Psoas muscle (tissue), 8 donors: ENCODE data around the gene PROC. TPM values are rescaled to one million over a fixed set of nuclear protein-coding genes. Genes with fewer than 3 reads are reported as not detected.

ENCODE experiments used
- ATAC-seq, 4 donors: fragments of 200-7000 bp; cut with Tn5 transposase; one replicate each; pipeline ENCODE4 v1.9.1; 2020; ENCODE audit warnings: moderate library complexity in 3 of 4, mild to moderate bottlenecking in 2 of 4
- DNase-seq, 2 donors: peaks; one replicate each; pipeline ENCODE4 v3.0.0-alpha.2; 2020
- H3K27ac ChIP-seq: fragments of 200-600 bp; one replicate; pipeline ENCODE4 v1.8.0; 2022
- H3K27me3 ChIP-seq, 3 donors: fragments of 200-600 bp in 1 of 3; one replicate each; pipeline versions ENCODE4 v1.6.1 to v1.8.0; 2013 to 2022; ENCODE audit warnings: low read length in 2 of 3, mild to moderate bottlenecking in 2 of 3, moderate library complexity in 1 of 3; ENCODE audit not compliant: insufficient read depth in 3 of 3
- H3K36me3 ChIP-seq, 2 donors: fragments of 200-600 bp in 1 of 2; one replicate each; pipeline versions ENCODE4 v1.6.1 to v1.8.0; 2013 to 2022; ENCODE audit warnings: low read depth in 1 of 2, mild to moderate bottlenecking in 1 of 2, moderate library complexity in 1 of 2; ENCODE audit not compliant: insufficient read depth in 1 of 2
- H3K4me1 ChIP-seq: fragments of 200-600 bp; one replicate; pipeline ENCODE4 v1.8.0; 2022
- H3K4me3 ChIP-seq: fragments of 200-600 bp; one replicate; pipeline ENCODE4 v1.8.0; 2022; ENCODE audit warnings: mild to moderate bottlenecking
- H3K9me3 ChIP-seq: fragments of 200-600 bp; one replicate; pipeline ENCODE4 v1.8.0; 2022
- CTCF ChIP-seq: fragments of 200-600 bp; IDR thresholded peaks from one replicate; pipeline ENCODE4 v1.8.0; 2022; ENCODE audit warnings: antibody characterized with exemption
- WGBS, 3 donors: extraction: QIAGEN DNeasy Blood & Tissue Kit; methylation state at CpG; one replicate each; pipeline versions ENCODE4 v1.1.6 to v1.1.7; 2013; 5-methylcytosine and 5-hydroxymethylcytosine counted together
- intact Hi-C, 2 donors: fragments of 100-400 bp; cut with DNase I; formaldehyde crosslinking; loops; one replicate each; pipeline versions ENCODE4 v1.11.0 to v1.14.2; 2022
- polyA plus RNA-seq, 3 donors: library from polyadenylated mRNA; stranded (reverse); fragments of 200-250 nt; gene quantifications; one replicate each; pipeline ENCODE4 v1.2.3, GENCODE V29; 2013
- total RNA-seq, 4 donors: library from RNA; stranded (reverse); fragmentation: NEBNext Ultra II Directional in 2 of 4; extraction: Animal tissue kit (Norgen Biotek cat#: 25700) in 2 of 4; gene quantifications; one replicate each; pipeline versions ENCODE4 v1.2.1 to v1.2.4, GENCODE V29; 2021 to 2023
- donor health status: healthy with polysubstance abuse.
- donor health status: DM: no; HTN: no; CAD: no; lungs with moderate emphysema.
- donor health status: Bipolar disorder and iron deficiency.
- donor health status: healthy.
- donor health status: DM: yes; HTN: yes; CAD: no.
- donor health status: DM: no; HTN: no; CAD: no.
- donor health status: DM: no; HTN: no; CAD: no.
- donor health status: DM: yes; HTN: yes; CAD: no.

The PROC gene
- total and polyA plus RNA-seq, 7 donors = 0.05 to 0.60 TPM; not detected in 5

GRCh38 chr2:127462461-127462860 lies 44.2 kb downstream of the PROC start:
- no peak for ATAC-seq
- Histone ChIP-seq H3K27ac (no peak overlapping the region), H3K9me3 (no peaks in the 10 kb centered on the region), H3K36me3 (peaks cover 0 to 35% of the 10 kb centered on the region in 2 donors), H3K27me3 (no peaks in the 10 kb centered on the region), H3K4me1 (no peaks in the 10 kb centered on the region), H3K4me3 (no peak overlapping the region)
- TF ChIP-seq CTCF = no peak
- intact Hi-C loops = no loop called here
- DNase-seq = no peak
- WGBS, 3 donors = 43 to 45% (median 43%) methylated on average over 3 of the region's 3 CpGs

- Histone ChIP-seq H3K9me3 (no peaks in the 10 kb centered on the region), H3K27ac (no peak overlapping the region), H3K27me3 (no peaks in the 10 kb centered on the region), H3K36me3 (peaks cover 3 to 41% of the 10 kb centered on the region in 2 donors), H3K4me1 (no peaks in the 10 kb centered on the region), H3K4me3 (no peak overlapping the region)
- intact Hi-C loops = no loop called here
- DNase-seq (no peak), ATAC-seq (peak in 2 of 4 donors; percentile 59 to 60)
- 67 to 70% (median 68%) methylated on average over 19 of the region's 19 CpGs for WGBS, 3 donors
- TF ChIP-seq CTCF = no peak
Measured at GRCh38 chr2:127463155-127463991, 45.1 kb downstream of the PROC start.

DNA sequence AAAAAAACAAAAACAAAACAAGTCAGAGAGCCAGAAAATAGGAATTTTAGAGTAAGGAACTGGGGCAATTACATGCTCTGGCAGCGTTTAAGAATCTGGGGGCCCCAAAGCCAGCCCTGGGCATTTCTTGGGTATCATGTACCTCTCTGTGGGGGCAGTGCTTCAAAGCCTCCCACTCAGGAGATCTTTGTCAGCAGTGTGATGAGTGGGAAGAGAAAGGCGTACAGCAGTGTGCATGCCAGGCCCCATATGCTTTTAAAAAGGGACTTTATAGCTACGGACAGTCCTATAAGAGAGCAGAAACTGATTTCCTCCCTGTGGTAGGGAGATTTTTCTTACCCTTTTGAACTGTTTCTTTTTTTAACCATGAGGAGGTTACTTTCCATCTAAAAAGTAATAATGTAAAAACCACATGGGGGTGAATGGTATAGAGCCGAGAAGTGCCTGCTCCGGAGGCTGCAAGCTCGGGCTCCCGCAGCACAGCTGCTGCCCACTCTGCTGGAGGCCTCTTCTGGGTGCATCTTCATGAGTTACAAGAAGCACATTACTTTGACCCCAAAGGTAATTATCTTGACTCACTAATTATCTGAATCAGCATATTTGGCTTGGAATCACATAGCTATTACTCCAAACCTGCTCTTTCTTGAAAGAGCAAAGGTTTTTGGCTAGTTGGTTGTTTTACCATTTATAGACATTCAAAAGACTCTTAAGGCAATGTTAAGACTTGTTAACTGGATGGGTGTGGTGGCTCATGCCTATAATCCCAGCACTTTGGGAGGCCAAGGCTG lies 46.4 kb downstream of the PROC start:
- H3K4me1 ChIP-seq = no peaks in the 10 kb centered on the region
- 89 to 94% (median 91%) methylated on average over 7 of the region's 7 CpGs for WGBS, 3 donors
- H3K4me3 ChIP-seq = no peak overlapping the region
- no peak for TF ChIP-seq CTCF
- no peaks in the 10 kb centered on the region for H3K9me3 ChIP-seq
- H3K27me3 ChIP-seq = no peaks in the 10 kb centered on the region
- no peak overlapping the region for H3K27ac ChIP-seq
- H3K36me3 ChIP-seq = peaks cover 4 to 50% of the 10 kb centered on the region in 2 donors
- intact Hi-C loops = no loop called here
- no peak for DNase-seq
- no peak for ATAC-seq

DNA sequence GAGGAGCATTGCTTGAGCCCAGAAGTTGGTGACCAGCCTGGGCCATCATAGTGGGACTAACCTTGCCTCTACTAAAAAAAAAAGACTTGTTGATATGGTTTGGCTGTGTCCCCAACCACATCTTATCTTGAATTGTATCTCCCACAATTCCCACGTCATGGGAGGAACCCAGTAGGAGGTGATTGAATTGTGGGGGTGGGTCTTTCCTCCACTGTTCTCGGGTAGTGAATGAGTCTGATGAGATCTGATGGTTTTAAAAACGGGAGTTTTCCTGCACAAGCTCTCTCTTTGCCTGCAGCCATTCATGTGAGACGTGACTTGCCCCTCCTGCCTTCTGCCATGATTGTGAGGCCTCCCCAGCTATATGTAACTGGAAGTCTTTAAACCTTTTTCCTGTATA lies 47.0 kb downstream of the PROC start:
- no peak for TF ChIP-seq CTCF
- H3K36me3 ChIP-seq = peaks cover 9 to 54% of the 10 kb centered on the region in 2 donors
- no peaks in the 10 kb centered on the region for H3K27me3 ChIP-seq
- intact Hi-C loops = no loop called here
- no peaks in the 10 kb centered on the region for H3K9me3 ChIP-seq
- no peak overlapping the region for H3K27ac ChIP-seq
- H3K4me3 ChIP-seq = no peak overlapping the region
- no peaks in the 10 kb centered on the region for H3K4me1 ChIP-seq
- 78 to 89% (median 84%) methylated on average over 4 of the region's 4 CpGs for WGBS, 3 donors
- ATAC-seq = no peak
- no peak for DNase-seq
